ENCODE results near the gene NIN.

NIN gene

GRCh38 chr14:50839048-50839447 lies 8.1 kb upstream of the NIN start:
- no peak for FAIRE-seq

GRCh38 chr14:50837850-50838470 lies 7.0 kb upstream of the NIN start:
- FAIRE-seq: no peak

- FAIRE-seq: no peak
These were observed 6.3 kb upstream of the NIN start for GRCh38 chr14:50837271-50837670.

- no peak for FAIRE-seq
These were observed 5.6 kb upstream of the NIN start for GRCh38 chr14:50836515-50836914.

- no peak for FAIRE-seq
These were observed 4.3 kb upstream of the NIN start for GRCh38 chr14:50835280-50835679.

GRCh38 chr14:50834802-50835276 lies 3.9 kb upstream of the NIN start:
- no peak for FAIRE-seq

GRCh38 chr14:50832935-50833630 lies 2.1 kb upstream of the NIN start:
- no peak for FAIRE-seq

- FAIRE-seq: no peak
These were observed 785 bp upstream of the NIN start for GRCh38 chr14:50831726-50832168.

- FAIRE-seq: no peak
These were observed 674 bp downstream of the NIN start for GRCh38 chr14:50830044-50830931.

GRCh38 chr14:50829489-50830043 lies 1.4 kb downstream of the NIN start:
- no peak for FAIRE-seq

- FAIRE-seq: no peak
These were observed 2.1 kb downstream of the NIN start for GRCh38 chr14:50828721-50829488.

GRCh38 chr14:50826681-50827080 lies 4.3 kb downstream of the NIN start:
- FAIRE-seq: no peak

- no peak for FAIRE-seq
These were observed 5.7 kb downstream of the NIN start for GRCh38 chr14:50825307-50825706.

GRCh38 chr14:50823762-50824636 lies 7.0 kb downstream of the NIN start:
- FAIRE-seq: no peak

GRCh38 chr14:50823051-50823761 lies 7.8 kb downstream of the NIN start:
- FAIRE-seq: peak; percentile 17

- FAIRE-seq: no peak
These were observed 8.4 kb downstream of the NIN start for GRCh38 chr14:50822501-50823042.

- no peak for FAIRE-seq
These were observed 9.2 kb downstream of the NIN start for GRCh38 chr14:50821510-50822464.

- FAIRE-seq: no peak
These were observed 10.0 kb downstream of the NIN start for GRCh38 chr14:50820786-50821509.
